GM12878 (cell line): ENCODE results near the gene VSX1. TPM values are rescaled to one million over a fixed set of nuclear protein-coding genes. Genes with fewer than 3 reads are reported as not detected.

Experiments
- ATAC-seq: fragments of 200-7000 bp; cut with Tn5 transposase; 3 replicates; pipeline ENCODE4 v1.9.1; 2020; ENCODE audit warnings: mild to moderate bottlenecking, moderate library complexity
- BruUV-seq: library from RNA; stranded (reverse); fragments of 400-500 nt; replicated peaks from 2 replicates; lab custom pipeline; 2021; lab: Mats Ljungman, UMichigan
- CTCF ChIA-PET: fragments of 300-600 bp; sonication (Branson Sonifier 250); formaldehyde crosslinking; extraction: SDS; loops from one replicate; lab custom pipeline; 2021; ENCODE audit warnings: inconsistent platforms; lab: Yijun Ruan, JAX
- POLR2A ChIA-PET: fragments of 350-600 bp; formaldehyde crosslinking; extraction: SDS; loops from one replicate; lab custom pipeline; 2021; ENCODE audit warnings: inconsistent platforms; lab: Charles Lee
- RAD21 ChIA-PET: fragments of 300-600 bp; sonication (Branson Sonifier 250); formaldehyde crosslinking; loops from one replicate; lab custom pipeline; 2023; ENCODE audit warnings: antibody characterized with exemption; ENCODE audit not compliant: unreplicated experiment; lab: Charles Lee
- SMC1A ChIA-PET: fragments of 300-600 bp; sonication (Branson Sonifier 250); formaldehyde crosslinking; loops from one replicate; lab custom pipeline; 2023; ENCODE audit not compliant: unreplicated experiment, uncharacterized antibody; lab: Charles Lee
- DNase-seq: peaks from one replicate; pipeline ENCODE4 v3.0.0-alpha.2; 2011; ENCODE audit warnings: low read depth, low spot score
- FAIRE-seq: peaks from 3 replicates; lab custom pipeline; 2011; peaks lifted over from hg19 to GRCh38; lab: Jason Lieb, UNC
- H2AFZ ChIP-seq: 2 replicates; pipeline ENCODE4 v1.6.0; 2011; ENCODE audit warnings: low read depth, low read length, control low read depth; ENCODE audit not compliant: control insufficient read depth
- H3K27ac ChIP-seq: 2 replicates; pipeline ENCODE4 v1.5.1; 2011; ENCODE audit warnings: control low read depth; ENCODE audit not compliant: control insufficient read depth, insufficient read depth
- H3K27me3 ChIP-seq, 2 experiments: replicated peaks in 1 of 2; 2 replicates each; pipeline versions ENCODE4 v1.6.0 to v1.6.1; 2011; ENCODE audit warnings: low read length in 1 of 2; ENCODE audit not compliant: control insufficient read depth in 2 of 2, insufficient read depth in 2 of 2
- H3K36me3 ChIP-seq, 2 experiments: 2 replicates each; pipeline ENCODE4 v1.5.1; 2011; ENCODE audit warnings: low read length in 1 of 2; ENCODE audit not compliant: control insufficient read depth in 2 of 2, insufficient read depth in 2 of 2
- H3K4me1 ChIP-seq: 2 replicates; pipeline ENCODE4 v1.6.1; 2011; ENCODE audit warnings: mild to moderate bottlenecking, low read length, moderate library complexity, mixed read lengths; ENCODE audit not compliant: control insufficient read depth, insufficient read depth
- H3K4me2 ChIP-seq: 2 replicates; pipeline ENCODE4 v1.6.0; 2011; ENCODE audit warnings: control low read depth; ENCODE audit not compliant: control insufficient read depth, insufficient read depth
- H3K4me3 ChIP-seq: fragments of 200-600 bp; sonication (generic); 2 replicates; pipeline ENCODE4 v1.5.1; 2016
- H3K79me2 ChIP-seq: 2 replicates; pipeline ENCODE4 v1.6.0; 2011; ENCODE audit warnings: low read length; ENCODE audit not compliant: control insufficient read depth, insufficient read depth
- H3K9ac ChIP-seq: 2 replicates; pipeline ENCODE4 v1.8.0; 2011; ENCODE audit warnings: low read length, control low read depth, mixed read lengths; ENCODE audit not compliant: control insufficient read depth, insufficient read depth
- H3K9me3 ChIP-seq: replicated peaks from 3 replicates; pipeline ENCODE4 v1.5.1; 2011; ENCODE audit warnings: mild to moderate bottlenecking, low read length; ENCODE audit not compliant: control insufficient read depth, insufficient read depth
- H4K20me1 ChIP-seq: 2 replicates; pipeline ENCODE4 v1.6.0; 2011; ENCODE audit not compliant: control insufficient read depth, insufficient read depth
- CHD4 ChIP-seq: fragments of 200-600 bp; sonication (generic); IDR thresholded peaks from 2 replicates; pipeline ENCODE4 v1.6.1; 2016; ENCODE audit warnings: mild to moderate bottlenecking
- CTCF ChIP-seq, 3 experiments: IDR thresholded peaks in 2 of 3; conservative IDR thresholded peaks in 1 of 3; 2 replicates each; pipeline ENCODE4 v1.5.1; 2011; ENCODE audit warnings: low read depth in 3 of 3, low read length in 3 of 3, mild to moderate bottlenecking in 3 of 3, control low read depth in 2 of 3, moderate library complexity in 2 of 3, inconsistent platforms in 1 of 3, mixed read lengths in 1 of 3; ENCODE audit not compliant: control insufficient read depth in 2 of 3, insufficient read depth in 1 of 3; ENCODE audit errors: extremely low read depth in 1 of 3
- FOXM1 ChIP-seq: IDR thresholded peaks from 2 replicates; pipeline ENCODE4 v1.6.1; 2012; ENCODE audit warnings: low read depth, mild to moderate bottlenecking, inconsistent platforms, low read length, moderate library complexity
- KLF5 ChIP-seq: fragments of 450-650 bp; IDR thresholded peaks from 2 replicates; pipeline ENCODE4 v1.6.1; 2014; ENCODE audit warnings: mild to moderate bottlenecking; ENCODE audit not compliant: partially characterized antibody
- MYB ChIP-seq: fragments of 150-350 bp; IDR thresholded peaks from 2 replicates; pipeline ENCODE4 v1.6.1; 2014; ENCODE audit warnings: mild to moderate bottlenecking, low read depth, low read length, borderline replicate concordance
- NFIC ChIP-seq: IDR thresholded peaks from 2 replicates; pipeline ENCODE4 v1.6.1; 2012; ENCODE audit warnings: low read depth, mild to moderate bottlenecking, inconsistent platforms, low read length, moderate library complexity
- PML ChIP-seq: IDR thresholded peaks from 2 replicates; pipeline ENCODE4 v1.6.1; 2012; ENCODE audit warnings: low read length, inconsistent platforms
- POLR2A ChIP-seq: IDR thresholded peaks from 2 replicates; pipeline ENCODE4 v1.6.1; 2011; ENCODE audit warnings: low read depth, mild to moderate bottlenecking, low read length
- USF1 ChIP-seq: IDR thresholded peaks from 2 replicates; pipeline ENCODE4 v1.6.1; 2011; ENCODE audit warnings: borderline replicate concordance, low read depth, mild to moderate bottlenecking, moderate library complexity, mixed read lengths, low read length; ENCODE audit not compliant: insufficient read depth; ENCODE audit errors: extremely low read length
- WRNIP1 ChIP-seq: IDR thresholded peaks from 2 replicates; pipeline ENCODE4 v1.6.1; 2011; ENCODE audit warnings: low read depth, low read length, improper control_type of control experiment, borderline replicate concordance
- YBX1 ChIP-seq: fragments of 450-650 bp; IDR thresholded peaks from 2 replicates; pipeline ENCODE4 v1.6.1; 2016; ENCODE audit warnings: antibody characterized with exemption
- ZBTB11 ChIP-seq: fragments of 450-650 bp; formaldehyde crosslinking; IDR thresholded peaks from 2 replicates; pipeline ENCODE4 v1.5.0; 2022; ENCODE audit warnings: mild to moderate bottlenecking, missing genetic modification characterization
- ZBTB4 ChIP-seq: fragments of 450-650 bp; formaldehyde crosslinking; IDR thresholded peaks from 2 replicates; pipeline ENCODE4 v1.4.0; 2022; ENCODE audit warnings: mild to moderate bottlenecking, moderate library complexity
- ZNF274 ChIP-seq: IDR thresholded peaks from one replicate; pipeline ENCODE4 v1.8.0; 2011; ENCODE audit not compliant: insufficient read length, insufficient read depth
- WGBS: methylation state at CpG from one replicate; pipeline ENCODE4 v1.1.6; 2016; ENCODE audit warnings: low lambda C conversion rate; ENCODE audit not compliant: insufficient replicate concordance, insufficient coverage; ENCODE audit errors: missing lambda C conversion rate; 5-methylcytosine and 5-hydroxymethylcytosine counted together
- in situ Hi-C: fragments of 300-500 bp; cut with MboI; formaldehyde crosslinking; loops from 9 replicates; pipeline ENCODE4 v1.14.3; 2018; ENCODE audit warnings: mixed read lengths
- intact Hi-C: fragments of 100-400 bp; cut with micrococcal nuclease; formaldehyde crosslinking; loops from one replicate; pipeline ENCODE4 v1.14.2; 2022; ENCODE audit not compliant: unreplicated experiment
- polyA plus RNA-seq, 11 experiments: library from polyadenylated mRNA; depleted of rRNA in 4 of 11; unstranded in 6 of 11; stranded (reverse) in 5 of 11; fragments of >200 nt; fragmentation: Nextera tagmentation in 4 of 11; fragmentation: Illumina TruSeq in 1 of 11; extraction: Ambion mirVana in 4 of 11; extraction: Trizol in 1 of 11; gene quantifications; 1 replicate in 1 of 11; 2 replicates in 10 of 11; pipeline versions ENCODE4 v1.2.1 to v1.2.3, GENCODE V29; 2011 to 2016; ENCODE audit warnings: inconsistent platforms in 2 of 11, missing spikeins in 2 of 11, low read depth in 1 of 11
- total RNA-seq, 4 experiments: library from RNA; depleted of rRNA in 3 of 4; stranded (reverse); fragments of >200 nt in 3 of 4; fragmentation: Illumina TruSeq in 1 of 4; extraction: Trizol in 1 of 4; gene quantifications; 2 replicates each; pipeline versions ENCODE4 v1.2.1 to v1.2.3, GENCODE V29; 2013 to 2021

Gene VSX1
- total and polyA plus RNA-seq, 10 of the 15 experiments (the other 5 are each of a cell fraction or from before 2014, with no cell fraction given): 0.05 TPM; not detected in 9

GRCh38 chr20:25129908-25130307 is 48.0 kb upstream of the VSX1 start:
- Histone ChIP-seq H3K4me1 (no peaks in the 10 kb centered on the region), H3K4me3 (no peak overlapping the region), H4K20me1 (no peaks in the 10 kb centered on the region), H3K36me3 (no peaks in the 10 kb centered on the region), H3K4me2 (no peak overlapping the region), H3K9me3 (no peaks in the 10 kb centered on the region), H3K27ac (no peak overlapping the region), H3K79me2 (no peaks in the 10 kb centered on the region), H2AFZ (no peak overlapping the region), H3K27me3 (no peaks in the 10 kb centered on the region), H3K9ac (no peak overlapping the region)
- DNase-seq (no peak), ATAC-seq (no peak), FAIRE-seq (no peak)
- intact Hi-C loops (no loop called here), in situ Hi-C loops (no loop called here)
- WGBS: 9% methylated on average over 7 of the region's 7 CpGs
- SMC1A ChIA-PET: no interaction called here
- POLR2A ChIA-PET: no interaction called here
- CTCF ChIA-PET: interaction anchor here (1.0 kb wide), 1 partner anchor 31 kb away, joined by 3 read pairs; no protein-coding TSS in a partner anchor
- TF ChIP-seq MYB (no peak), ZBTB11 (no peak), PML (no peak), KLF5 (no peak), CHD4 (no peak), POLR2A (no peak), CTCF (IDR thresholded peaks at IDR 0.05 in 2 of 3, conservative IDR thresholded peaks at IDR 0.05 in 1 of 3; ENCODE audit: control insufficient read depth in 2 of 3, extremely low read depth in 1 of 3, insufficient read depth in 1 of 3, low read depth in 3 of 3, low read length in 3 of 3) (no peak), FOXM1 (no peak), NFIC (no peak), ZBTB4 (no peak), USF1 (no peak), WRNIP1 (no peak), YBX1 (no peak), ZNF274 (no peak)
- BruUV-seq: no TSS peak
- RAD21 ChIA-PET: no interaction called here
